K562 (cell line): Measurements from ENCODE around the gene AK5. TPM values are rescaled to one million over a fixed set of nuclear protein-coding genes. Genes with fewer than 3 reads are reported as not detected.

ENCODE experiments used
- ATAC-seq: fragments of 200-7000 bp; cut with Tn5 transposase; 3 replicates; pipeline ENCODE4 v1.9.1; 2020; ENCODE audit warnings: moderate library complexity
- BruUV-seq: library from RNA; stranded (reverse); fragments of 400-500 nt; replicated peaks from 2 replicates; lab custom pipeline; 2021; lab: Mats Ljungman, UMichigan
- CTCF ChIA-PET: fragments of 300-600 bp; formaldehyde crosslinking; extraction: SDS; loops from one replicate; lab custom pipeline; 2021; ENCODE audit warnings: low intra/inter-chr PET ratio; lab: Yijun Ruan, JAX
- POLR2A ChIA-PET: fragments of 300-600, 350-650 bp; sonication (Branson Sonifier 250); formaldehyde crosslinking; extraction: SDS; loops from one replicate; lab custom pipeline; 2021; ENCODE audit warnings: antibody characterized with exemption, inconsistent platforms; lab: Yijun Ruan, JAX
- DNase-seq, 4 experiments: peaks; one replicate each; pipeline versions ENCODE4 v3.0.0 to v3.0.0-alpha.2; 2011 to 2018; ENCODE audit warnings: low spot score in 3 of 4, mixed read lengths in 3 of 4; ENCODE audit errors: extremely low read depth in 1 of 4
- FAIRE-seq: peaks from 2 replicates; lab custom pipeline; 2011; peaks lifted over from hg19 to GRCh38; lab: Jason Lieb, UNC
- H2AFZ ChIP-seq: 2 replicates; pipeline ENCODE4 v1.6.0; 2011; ENCODE audit warnings: low read depth, low read length, control low read depth, inconsistent platforms
- H3K27ac ChIP-seq: fragments of 200-600 bp; 3 replicates; pipeline ENCODE4 v1.8.0; 2011; ENCODE audit warnings: low read depth, mild to moderate bottlenecking, control low read depth, inconsistent platforms, low read length, moderate library complexity, mixed read lengths; ENCODE audit errors: extremely low read depth
- H3K27me3 ChIP-seq, 2 experiments: fragments of 300-600 bp in 1 of 2; 2 replicates in 1 of 2; 3 replicates in 1 of 2; pipeline versions ENCODE4 v1.6.0 to v1.8.0; 2011; ENCODE audit warnings: inconsistent platforms in 2 of 2, low read length in 2 of 2, mild to moderate bottlenecking in 1 of 2, mixed read lengths in 1 of 2, moderate library complexity in 1 of 2; ENCODE audit not compliant: control insufficient read depth in 2 of 2, insufficient read depth in 2 of 2
- H3K36me3 ChIP-seq: fragments of 300-600 bp; 3 replicates; pipeline ENCODE4 v1.8.0; 2011; ENCODE audit warnings: mild to moderate bottlenecking, low read length, inconsistent platforms; ENCODE audit not compliant: control insufficient read depth, insufficient read depth
- H3K4me1 ChIP-seq, 2 experiments: fragments of 200-600 bp in 1 of 2; replicated peaks in 1 of 2; 2 replicates in 1 of 2; 3 replicates in 1 of 2; pipeline versions ENCODE4 v1.5.1 to v1.8.0; 2011; ENCODE audit warnings: inconsistent platforms in 2 of 2, low read length in 2 of 2, mild to moderate bottlenecking in 1 of 2, mixed read lengths in 1 of 2, moderate library complexity in 1 of 2; ENCODE audit not compliant: control insufficient read depth in 2 of 2, insufficient read depth in 2 of 2
- H3K4me2 ChIP-seq: 2 replicates; pipeline ENCODE4 v1.6.1; 2011; ENCODE audit warnings: low read length, control low read depth, inconsistent platforms, mixed read lengths; ENCODE audit not compliant: insufficient read depth
- H3K4me3 ChIP-seq: fragments of 200-600 bp; sonication (generic), shearing (Covaris generic); 2 replicates; pipeline ENCODE4 v1.5.1; 2016; ENCODE audit warnings: control low read depth, inconsistent platforms
- H3K79me2 ChIP-seq: fragments of 200-600 bp; 3 replicates; pipeline ENCODE4 v1.8.0; 2011; ENCODE audit warnings: low read length, inconsistent platforms; ENCODE audit not compliant: control insufficient read depth, insufficient read depth
- H3K9ac ChIP-seq, 2 experiments: 2 replicates each; pipeline versions ENCODE4 v1.6.0 to v1.6.1; 2011; ENCODE audit warnings: low read depth in 2 of 2, low read length in 2 of 2, control low read depth in 1 of 2, inconsistent platforms in 1 of 2, mild to moderate bottlenecking in 1 of 2, mixed read lengths in 1 of 2; ENCODE audit not compliant: insufficient read depth in 1 of 2
- H3K9me1 ChIP-seq: one replicate; pipeline ENCODE4 v1.6.0; 2011; ENCODE audit warnings: inconsistent platforms, mild to moderate bottlenecking, low read length, moderate library complexity; ENCODE audit not compliant: control insufficient read depth, insufficient read depth
- H3K9me3 ChIP-seq: replicated peaks from 2 replicates; pipeline ENCODE4 v1.5.1; 2011; ENCODE audit warnings: low read depth, low read length, inconsistent platforms; ENCODE audit not compliant: control insufficient read depth, insufficient read depth
- H4K20me1 ChIP-seq: replicated peaks from 2 replicates; pipeline ENCODE4 v1.6.1; 2011; ENCODE audit warnings: low read length, inconsistent platforms, mixed read lengths; ENCODE audit not compliant: control insufficient read depth, insufficient read depth
- C11orf30 ChIP-seq: fragments of 450-650 bp; IDR thresholded peaks from 2 replicates; pipeline ENCODE4 v1.6.1; 2016; ENCODE audit warnings: low read depth, mild to moderate bottlenecking
- CBX3 ChIP-seq, 2 experiments: IDR thresholded peaks; 1 replicate in 1 of 2; 2 replicates in 1 of 2; pipeline ENCODE4 v1.6.1; 2012; ENCODE audit warnings: inconsistent platforms in 2 of 2, low read length in 2 of 2, borderline replicate concordance in 1 of 2, control low read depth in 1 of 2
- CREB5 ChIP-seq: fragments of 250-450 bp; sonication (Bioruptor Pico); IDR thresholded peaks from 2 replicates; pipeline ENCODE4 v1.5.0; 2020; ENCODE audit warnings: mild to moderate bottlenecking
- GTF2F1 ChIP-seq: IDR thresholded peaks from 2 replicates; pipeline ENCODE4 v1.6.1; 2011; ENCODE audit warnings: low read depth, low read length, improper control_type of control experiment
- HMBOX1 ChIP-seq: sonication (generic); IDR thresholded peaks from 2 replicates; pipeline ENCODE4 v1.6.1; 2016
- IRF9 ChIP-seq: fragments of 450-650 bp; IDR thresholded peaks from 2 replicates; pipeline ENCODE4 v1.6.1; 2016; ENCODE audit warnings: missing biosample characterization, missing genetic modification characterization
- MBD1 ChIP-seq: fragments of 250-450 bp; sonication (Bioruptor Pico); IDR thresholded peaks from 2 replicates; pipeline ENCODE4 v1.8.0; 2022; ENCODE audit warnings: inconsistent platforms
- RAD21 ChIP-seq, 2 experiments: fragments of 250-450 bp in 1 of 2; fragments of 450-650 bp in 1 of 2; sonication (Bioruptor Pico) in 1 of 2; formaldehyde crosslinking in 1 of 2; IDR thresholded peaks in 1 of 2; conservative IDR thresholded peaks in 1 of 2; 2 replicates each; pipeline versions ENCODE4 v1.4.0 to v1.8.0; 2020 to 2022; ENCODE audit warnings: mild to moderate bottlenecking in 2 of 2, moderate library complexity in 1 of 2
- RAD51 ChIP-seq: fragments of 450-650 bp; IDR thresholded peaks from 2 replicates; pipeline ENCODE4 v1.7.1; 2016; ENCODE audit warnings: low read depth, mild to moderate bottlenecking, borderline replicate concordance
- TAL1 ChIP-seq: fragments of 450-650 bp; IDR thresholded peaks from 2 replicates; pipeline ENCODE4 v1.6.1; 2016; ENCODE audit warnings: mild to moderate bottlenecking
- TGIF2 ChIP-seq: sonication (generic); formaldehyde crosslinking; IDR thresholded peaks from 2 replicates; pipeline ENCODE4 v1.8.1; 2022; ENCODE audit warnings: mild to moderate bottlenecking, missing genetic modification reagents, moderate library complexity
- ZFP30 ChIP-seq: fragments of 250-450 bp; sonication (Bioruptor Pico); IDR thresholded peaks from 2 replicates; pipeline ENCODE4 v1.8.0; 2022; ENCODE audit warnings: moderate library complexity, mild to moderate bottlenecking, inconsistent platforms, borderline replicate concordance
- ZNF311 ChIP-seq: fragments of 250-450 bp; sonication (Bioruptor Pico); IDR thresholded peaks from 2 replicates; pipeline ENCODE4 v1.4.0; 2020; ENCODE audit warnings: mild to moderate bottlenecking, moderate library complexity
- ZNF79 ChIP-seq: fragments of 250-450 bp; sonication (Bioruptor Pico); IDR thresholded peaks from 2 replicates; pipeline ENCODE4 v1.4.0; 2020; ENCODE audit warnings: low read depth, mild to moderate bottlenecking, moderate library complexity
- WGBS: fragments of 100-300 bp; shearing (Covaris generic); methylation state at CpG from one replicate; pipeline ENCODE4 v1.1.6; 2016; ENCODE audit warnings: low coverage, mixed read lengths; ENCODE audit not compliant: insufficient coverage; ENCODE audit errors: missing lambda C conversion rate; 5-methylcytosine and 5-hydroxymethylcytosine counted together
- in situ Hi-C: fragments of 300-500 bp; cut with MboI; formaldehyde crosslinking; loops from 4 replicates; pipeline ENCODE4 v1.15.0; 2018; ENCODE audit warnings: inconsistent platforms, mixed read lengths
- intact Hi-C: fragments of 100-400 bp; cut with micrococcal nuclease; formaldehyde crosslinking; loops from 2 replicates; pipeline ENCODE4 v1.14.2; 2022
- polyA plus RNA-seq, 8 experiments: library from polyadenylated mRNA; depleted of rRNA in 4 of 8; stranded (reverse) in 5 of 8; unstranded in 3 of 8; fragments of >200 nt; fragmentation: Nextera tagmentation in 2 of 8; fragmentation: Illumina TruSeq in 1 of 8; extraction: Ambion mirVana in 2 of 8; extraction: Trizol in 1 of 8; gene quantifications; 2 replicates each; pipeline versions ENCODE4 v1.2.1 to v1.2.3, GENCODE V29; 2011 to 2014; ENCODE audit warnings: inconsistent platforms in 1 of 8, missing spikeins in 1 of 8
- total RNA-seq, 7 experiments: library from RNA; depleted of rRNA in 6 of 7; stranded (reverse); fragments of >200 nt in 6 of 7; fragmentation: Illumina TruSeq in 2 of 7; extraction: Trizol in 2 of 7; gene quantifications; 2 replicates each; pipeline versions ENCODE4 v1.2.1 to v1.2.3, GENCODE V29; 2011 to 2021; ENCODE audit warnings: low replicate concordance in 1 of 7

The AK5 gene
- total and polyA plus RNA-seq, 9 of the 15 experiments (the other 6 are each of a cell fraction or from before 2014, with no cell fraction given), result 0.06 TPM; not detected in 8

GRCh38 chr1:77265180-77265579 lies 16.6 kb upstream of the AK5 start (continued):
- TF ChIP-seq HMBOX1 (no peak), RAD21 (CRISPR knock-in tag; conservative IDR thresholded peaks at IDR 0.05 in 1 of 2, IDR thresholded peaks at IDR 0.05 in 1 of 2) (no peak), CBX3 (IDR thresholded peaks at IDR 0.05; ENCODE audit: borderline replicate concordance in 1 of 2, low read length in 2 of 2) (no peak), GTF2F1 (no peak), RAD51 (no peak)
- TF ChIP-seq, all 486 proteins: peak for 0

- Histone ChIP-seq H3K36me3 (no peaks in the 10 kb centered on the region), H3K9me1 (no peaks in the 10 kb centered on the region), H3K4me1 (no peaks in the 10 kb centered on the region), H3K4me3 (no peak overlapping the region), H2AFZ (no peak overlapping the region), H3K9me3 (no peaks in the 10 kb centered on the region), H3K27me3 (no peaks in the 10 kb centered on the region), H3K9ac (no peak overlapping the region), H3K27ac (no peak overlapping the region), H3K4me2 (no peak overlapping the region), H4K20me1 (no peaks in the 10 kb centered on the region), H3K79me2 (no peaks in the 10 kb centered on the region)
- POLR2A ChIA-PET, result no interaction called here
- 0% methylated on average over 1 of the region's 1 CpG for WGBS
- ATAC-seq (no peak), FAIRE-seq (no peak), DNase-seq (no peak)
- in situ Hi-C loops, result no loop called here
- CTCF ChIA-PET, result no interaction called here
- BruUV-seq, result no TSS peak
- TF ChIP-seq ZFP30, result no peak
- TF ChIP-seq CREB5, result no peak
- TF ChIP-seq C11orf30, result no peak
- no peak for TF ChIP-seq TGIF2 (CRISPR knock-in tag)
- no peak for TF ChIP-seq MBD1
- TF ChIP-seq IRF9 (tag), result no peak
- TF ChIP-seq TAL1, result no peak
- TF ChIP-seq ZNF79 (CRISPR knock-in tag), result no peak
- no peak for TF ChIP-seq ZNF311
- no peak for TF ChIP-seq CBX3 (IDR thresholded peaks at IDR 0.05; ENCODE audit: borderline replicate concordance in 1 of 2, low read length in 2 of 2)
- intact Hi-C loops, result no loop called here
These were observed 14.8 kb upstream of the AK5 start for GRCh38 chr1:77267035-77267434.
